KMS-11 (cell line): ENCODE results near the gene CYP1A1.
A peak's percentile ranks its signal among the peaks of the same experiment; 100 is the strongest.

Experiments used
- H2AFZ ChIP-seq: fragments of 200-600 bp; sonication (generic); 2 replicates; pipeline ENCODE4 v1.6.1; 2016; ENCODE audit warnings: antibody characterized with exemption, mixed run types, low read depth
- H3K27ac ChIP-seq: fragments of 200-600 bp; sonication (generic); 2 replicates; pipeline ENCODE4 v1.6.1; 2016; ENCODE audit warnings: mild to moderate bottlenecking, mixed run types
- H3K27me3 ChIP-seq: fragments of 200-600 bp; sonication (generic); 2 replicates; pipeline ENCODE4 v1.6.1; 2017; ENCODE audit warnings: mild to moderate bottlenecking, low read depth, mixed run types, moderate library complexity; ENCODE audit not compliant: insufficient read depth
- H3K36me3 ChIP-seq: fragments of 200-600 bp; sonication (generic); 2 replicates; pipeline ENCODE4 v1.6.1; 2017; ENCODE audit warnings: mild to moderate bottlenecking, mixed run types; ENCODE audit not compliant: insufficient read depth
- H3K4me1 ChIP-seq: fragments of 200-600 bp; sonication (generic); 2 replicates; pipeline ENCODE4 v1.6.1; 2016; ENCODE audit warnings: mild to moderate bottlenecking, low read depth, mixed run types; ENCODE audit not compliant: poor library complexity, severe bottlenecking
- H3K4me2 ChIP-seq: fragments of 200-600 bp; sonication (generic); 2 replicates; pipeline ENCODE4 v1.7.0; 2016; ENCODE audit warnings: mild to moderate bottlenecking, mixed run types
- H3K4me3 ChIP-seq: fragments of 200-600 bp; sonication (generic); IDR thresholded peaks from 2 replicates; pipeline ENCODE4 v1.6.1; 2017; ENCODE audit warnings: low read depth, low read length, mixed read lengths; ENCODE audit not compliant: insufficient read depth
- H3K79me2 ChIP-seq: fragments of 200-600 bp; sonication (generic); 2 replicates; pipeline ENCODE4 v1.6.1; 2016; ENCODE audit warnings: low read depth, mixed run types; ENCODE audit not compliant: insufficient read depth
- H3K9ac ChIP-seq: fragments of 200-600 bp; sonication (generic); 2 replicates; pipeline ENCODE4 v1.6.1; 2016; ENCODE audit warnings: mild to moderate bottlenecking, mixed run types
- H4K20me1 ChIP-seq: fragments of 200-600 bp; sonication (generic); 2 replicates; pipeline ENCODE4 v1.6.1; 2016; ENCODE audit warnings: mild to moderate bottlenecking, mixed run types; ENCODE audit not compliant: insufficient read depth
- CTCF ChIP-seq: fragments of 200-600 bp; sonication (generic); conservative IDR thresholded peaks from 2 replicates; pipeline ENCODE4 v1.6.1; 2017; ENCODE audit warnings: low read depth, mild to moderate bottlenecking, antibody characterized with exemption, low read length, moderate library complexity, mixed read lengths

CYP1A1 gene, protein sequence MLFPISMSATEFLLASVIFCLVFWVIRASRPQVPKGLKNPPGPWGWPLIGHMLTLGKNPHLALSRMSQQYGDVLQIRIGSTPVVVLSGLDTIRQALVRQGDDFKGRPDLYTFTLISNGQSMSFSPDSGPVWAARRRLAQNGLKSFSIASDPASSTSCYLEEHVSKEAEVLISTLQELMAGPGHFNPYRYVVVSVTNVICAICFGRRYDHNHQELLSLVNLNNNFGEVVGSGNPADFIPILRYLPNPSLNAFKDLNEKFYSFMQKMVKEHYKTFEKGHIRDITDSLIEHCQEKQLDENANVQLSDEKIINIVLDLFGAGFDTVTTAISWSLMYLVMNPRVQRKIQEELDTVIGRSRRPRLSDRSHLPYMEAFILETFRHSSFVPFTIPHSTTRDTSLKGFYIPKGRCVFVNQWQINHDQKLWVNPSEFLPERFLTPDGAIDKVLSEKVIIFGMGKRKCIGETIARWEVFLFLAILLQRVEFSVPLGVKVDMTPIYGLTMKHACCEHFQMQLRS

GRCh38 chr15:74725225-74725774 is at the start of gene CYP1A1:
Gene CYP1A1, minus strand, starts transcription at chr15:74725528. Its CDS starts 2,431 bp downstream, at chr15:74723097.
- Histone ChIP-seq H3K4me3 (no peak within 1 kb of the TSS), H3K4me2 (peak within 1 kb of the TSS; percentile 53), H3K27me3 (no peaks in the 10 kb centered on the region), H3K79me2 (no peaks in the 10 kb centered on the region), H4K20me1 (no peaks in the 10 kb centered on the region), H3K4me1 (peaks cover 13% of the 10 kb centered on the region), H3K36me3 (no peaks in the 10 kb centered on the region), H2AFZ (peak within 1 kb of the TSS; percentile 87), H3K27ac (peak within 1 kb of the TSS; percentile 23; the same call in 1 of the 2 replicates), H3K9ac (peak within 1 kb of the TSS; percentile 54; the same call in 1 of the 2 replicates)
- no peak for TF ChIP-seq CTCF

DNA sequence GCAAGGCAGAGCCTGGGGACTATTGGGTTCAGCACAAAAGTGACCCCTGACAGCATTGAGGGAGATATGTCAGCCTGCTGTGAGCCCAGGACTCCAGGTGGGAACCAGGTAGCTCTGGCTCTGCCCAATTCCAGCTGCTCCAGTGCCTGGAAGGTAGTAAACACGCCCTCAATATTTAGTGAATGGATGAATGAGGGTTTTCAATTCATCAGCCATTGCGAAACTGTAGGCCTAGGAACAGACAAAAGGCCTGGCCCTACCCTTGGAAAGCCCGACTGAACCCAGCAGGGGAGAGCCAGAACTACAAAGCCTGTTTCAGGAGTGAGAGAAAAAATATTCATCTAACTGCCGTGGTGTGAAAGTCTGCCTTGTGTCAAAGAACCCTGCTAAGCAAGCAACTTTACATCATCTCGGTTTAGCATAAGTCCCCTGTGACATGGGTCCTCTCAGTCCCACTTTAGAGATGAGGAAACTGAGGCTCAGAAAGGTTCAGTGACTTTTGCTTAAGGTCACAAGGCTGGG is 48.5 kb upstream of the CYP1A1 start:
- Histone ChIP-seq H3K4me3 (no peak overlapping the region), H3K27me3 (no peaks in the 10 kb centered on the region; the same call in 1 of the 2 replicates), H3K27ac (peak overlapping the region; percentile 10; the same call in 1 of the 2 replicates), H3K36me3 (no peaks in the 10 kb centered on the region), H2AFZ (no peak overlapping the region; the same call in 1 of the 2 replicates), H3K79me2 (no peaks in the 10 kb centered on the region), H3K4me2 (peak overlapping the region; percentile 50; the same call in 1 of the 2 replicates), H4K20me1 (no peaks in the 10 kb centered on the region), H3K9ac (peak overlapping the region; percentile 5; the same call in 1 of the 2 replicates), H3K4me1 (peaks cover 67% of the 10 kb centered on the region)
- TF ChIP-seq CTCF: no peak

- peak overlapping the region; percentile 5; the same call in 1 of the 2 replicates for H3K9ac ChIP-seq
These were observed 48.0 kb upstream of the CYP1A1 start for GRCh38 chr15:74773329-74773728.

More at GRCh38 chr15:74773329-74773728, 48.0 kb upstream of the CYP1A1 start:
- peak overlapping the region; percentile 50; the same call in 1 of the 2 replicates for H3K4me2 ChIP-seq
- H3K4me1 ChIP-seq: peaks cover 66% of the 10 kb centered on the region
- H3K27ac ChIP-seq: peak overlapping the region; percentile 10; the same call in 1 of the 2 replicates
- no peaks in the 10 kb centered on the region; the same call in 1 of the 2 replicates for H3K27me3 ChIP-seq
- no peak for TF ChIP-seq CTCF
- H3K79me2 ChIP-seq: no peaks in the 10 kb centered on the region
- no peak overlapping the region; the same call in 1 of the 2 replicates for H2AFZ ChIP-seq
- no peaks in the 10 kb centered on the region for H4K20me1 ChIP-seq
- no peak overlapping the region for H3K4me3 ChIP-seq
- H3K36me3 ChIP-seq: no peaks in the 10 kb centered on the region
